ENCODE measurements around the gene PCNT.

- TF ChIP-seq SMC3 (IDR thresholded peaks at IDR 0.05; ENCODE audit: low read depth, low read length) (no peak), POLR2A (IDR thresholded peaks at IDR 0.05; ENCODE audit: low read depth, low read length) (no peak), CTCF (conservative IDR thresholded peaks at IDR 0.05; ENCODE audit: low read depth, low read length) (no peak), RAD21 (IDR thresholded peaks at IDR 0.05; ENCODE audit: low read length) (no peak), RCOR1 (IDR thresholded peaks at IDR 0.05; ENCODE audit: insufficient replicate concordance, low read length) (no peak), BHLHE40 (IDR thresholded peaks at IDR 0.05; ENCODE audit: low read depth, low read length) (no peak), CHD1 (IDR thresholded peaks at IDR 0.05; ENCODE audit: low read depth, low read length) (no peak), MXI1 (IDR thresholded peaks at IDR 0.05; ENCODE audit: borderline replicate concordance, low read depth, low read length) (no peak), MAZ (IDR thresholded peaks at IDR 0.05; ENCODE audit: borderline replicate concordance, low read depth, low read length) (no peak), RFX5 (IDR thresholded peaks at IDR 0.05; ENCODE audit: low read depth, low read length) (no peak), MAFK (IDR thresholded peaks at IDR 0.05; ENCODE audit: low read depth, low read length) (no peak), FOS (IDR thresholded peaks at IDR 0.05; ENCODE audit: low read depth, low read length) (no peak)
- TF ChIP-seq, protein P1, sequence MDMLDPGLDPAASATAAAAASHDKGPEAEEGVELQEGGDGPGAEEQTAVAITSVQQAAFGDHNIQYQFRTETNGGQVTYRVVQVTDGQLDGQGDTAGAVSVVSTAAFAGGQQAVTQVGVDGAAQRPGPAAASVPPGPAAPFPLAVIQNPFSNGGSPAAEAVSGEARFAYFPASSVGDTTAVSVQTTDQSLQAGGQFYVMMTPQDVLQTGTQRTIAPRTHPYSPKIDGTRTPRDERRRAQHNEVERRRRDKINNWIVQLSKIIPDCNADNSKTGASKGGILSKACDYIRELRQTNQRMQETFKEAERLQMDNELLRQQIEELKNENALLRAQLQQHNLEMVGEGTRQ (IDR thresholded peaks at IDR 0.05; ENCODE audit: low read depth, low read length), result no peak
These were observed 26.4 kb upstream of the PCNT start for GRCh38 chr21:46297338-46298271.
